HG03378 (cell line): ENCODE results near the gene LHPP.

Experiments
- ATAC-seq: cut with Tn5 transposase; IDR thresholded peaks from one replicate; pipeline ENCODE4 v1.9.1; 2021; ENCODE audit warnings: mild to moderate bottlenecking, moderate library complexity; ENCODE audit not compliant: unreplicated experiment

The LHPP gene

DNA sequence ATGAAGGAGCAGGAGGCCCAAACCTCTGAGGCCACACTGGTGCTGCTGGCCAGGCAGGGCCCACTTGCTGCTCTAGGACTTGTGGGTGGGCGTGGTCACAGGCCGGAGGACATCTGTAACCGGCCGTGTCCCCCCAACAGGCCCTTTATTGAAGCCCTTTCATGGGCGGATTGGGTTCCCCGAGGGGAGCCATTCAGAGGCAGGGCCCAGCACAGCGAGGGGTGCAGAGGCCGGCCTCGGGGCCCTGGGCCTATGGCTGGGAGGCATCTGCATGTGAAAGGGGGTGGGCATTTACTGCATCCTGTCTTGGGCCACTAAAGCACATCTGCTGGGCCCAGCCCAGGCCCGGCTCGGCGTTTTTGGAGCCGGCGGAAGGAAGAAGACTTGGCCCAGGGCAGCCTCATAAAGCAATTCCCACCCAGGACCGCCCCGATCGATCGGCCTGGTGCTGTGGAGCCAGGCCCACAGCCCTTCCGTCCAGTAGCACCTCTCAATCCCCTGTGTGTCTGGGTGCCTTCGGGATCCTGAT lies 8.4 kb downstream of the LHPP start:
- no peak for ATAC-seq

DNA sequence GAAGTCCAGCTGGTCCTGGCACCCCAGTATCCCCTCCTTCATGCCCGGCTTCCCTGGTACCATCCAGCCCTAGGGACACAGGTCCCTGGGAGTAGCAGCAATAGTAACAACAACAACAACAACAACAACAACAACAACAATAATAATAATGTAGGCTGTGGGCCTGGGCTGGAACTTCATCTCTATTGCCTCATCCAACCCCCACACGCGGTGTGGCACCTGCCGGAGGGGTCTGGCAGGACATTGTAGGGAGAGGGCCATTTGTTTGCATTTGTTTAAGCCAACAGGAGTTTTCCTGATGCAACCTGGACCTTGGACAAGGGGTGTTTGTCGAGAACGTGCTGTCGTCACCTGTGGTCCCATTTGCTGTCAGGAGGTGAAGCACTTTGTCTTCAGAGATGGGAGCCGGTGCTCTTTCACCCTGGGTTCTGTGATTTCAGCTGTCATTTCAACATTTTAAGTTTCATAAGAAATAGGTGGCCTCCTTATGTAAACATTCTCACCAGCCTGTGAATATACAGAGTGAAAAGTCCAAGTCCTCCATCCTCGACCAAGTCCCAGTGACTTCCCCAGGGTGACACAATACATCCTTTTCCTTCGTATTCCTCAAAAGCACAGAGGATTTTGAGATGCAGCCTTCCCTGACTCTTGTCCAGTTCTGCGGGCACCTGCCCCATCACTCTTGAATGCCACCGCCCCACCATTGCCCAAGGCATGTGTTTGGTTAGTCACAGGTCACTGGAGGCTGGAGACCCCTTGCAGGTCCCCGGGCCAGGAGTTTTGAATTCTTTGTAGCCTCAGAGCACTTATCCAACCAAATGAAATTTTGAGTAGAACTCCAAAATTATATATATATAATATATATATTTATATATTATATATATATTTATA lies 9.2 kb downstream of the LHPP start:
- no peak for ATAC-seq

DNA sequence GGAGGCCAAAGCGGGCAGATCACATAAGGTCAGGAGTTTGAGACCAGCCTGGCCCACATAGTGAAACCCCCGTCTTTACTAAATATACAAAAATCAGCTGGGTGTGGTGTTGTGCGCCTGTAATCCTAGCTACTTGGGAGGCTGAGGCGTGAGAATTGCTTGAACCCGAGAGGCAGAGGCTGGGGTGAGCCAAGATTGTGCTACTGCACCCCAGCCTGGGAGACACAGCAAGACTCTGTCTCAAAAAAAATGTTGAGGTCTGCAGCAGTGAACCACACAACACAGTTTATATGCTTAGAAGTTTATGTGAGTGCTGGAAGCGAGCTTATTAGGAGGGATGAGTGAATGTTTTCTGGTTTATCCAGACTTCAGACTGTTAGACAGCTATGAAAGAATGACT lies 10.4 kb downstream of the LHPP start:
- no peak for ATAC-seq

DNA sequence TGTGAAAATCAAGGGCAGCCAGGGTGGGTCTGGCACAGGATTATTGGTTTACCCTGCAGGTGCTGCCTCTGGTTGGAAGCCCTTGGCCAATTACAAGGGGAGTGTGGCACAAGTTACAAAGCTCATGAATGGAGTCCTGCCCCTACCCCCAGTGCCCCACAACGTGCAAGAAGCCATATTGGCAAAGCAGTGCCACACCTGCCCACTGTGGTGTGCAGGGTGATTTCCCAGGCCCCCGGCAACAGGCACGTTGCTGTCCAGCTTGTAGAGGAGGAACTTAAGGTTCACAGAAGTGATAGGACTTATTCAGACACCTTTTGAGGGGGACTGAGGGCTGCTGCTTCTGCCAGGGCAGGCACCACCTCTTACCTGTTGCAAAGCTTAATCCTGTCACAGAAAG lies 11.4 kb downstream of the LHPP start:
- no peak for ATAC-seq

DNA sequence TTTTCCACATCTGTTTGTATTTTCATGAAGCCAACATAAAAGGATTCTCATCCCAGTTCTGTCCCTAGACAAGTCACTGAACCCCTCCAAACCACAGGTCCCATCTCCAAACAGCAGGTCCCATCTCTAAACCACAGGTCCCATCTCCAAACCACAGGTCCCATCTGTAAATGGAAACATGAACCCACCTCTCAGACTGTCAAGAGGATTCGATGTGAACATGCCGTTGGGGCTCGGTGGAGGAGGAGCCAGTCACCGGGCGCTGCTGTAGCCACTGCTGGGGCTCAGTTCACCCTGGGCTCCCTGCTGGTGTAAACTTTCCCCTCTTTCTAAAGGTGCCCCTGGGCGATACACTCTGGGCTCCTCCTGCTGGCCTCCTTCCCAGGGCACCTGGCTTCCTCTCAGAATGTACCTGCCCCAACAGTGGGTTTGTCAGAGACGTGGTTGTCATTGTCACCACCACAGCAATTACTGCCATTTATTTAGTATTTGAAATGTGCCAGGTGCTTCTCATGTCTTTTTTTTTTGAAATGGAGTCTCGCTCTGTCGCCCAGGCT lies 13.0 kb downstream of the LHPP start:
- no peak for ATAC-seq

DNA sequence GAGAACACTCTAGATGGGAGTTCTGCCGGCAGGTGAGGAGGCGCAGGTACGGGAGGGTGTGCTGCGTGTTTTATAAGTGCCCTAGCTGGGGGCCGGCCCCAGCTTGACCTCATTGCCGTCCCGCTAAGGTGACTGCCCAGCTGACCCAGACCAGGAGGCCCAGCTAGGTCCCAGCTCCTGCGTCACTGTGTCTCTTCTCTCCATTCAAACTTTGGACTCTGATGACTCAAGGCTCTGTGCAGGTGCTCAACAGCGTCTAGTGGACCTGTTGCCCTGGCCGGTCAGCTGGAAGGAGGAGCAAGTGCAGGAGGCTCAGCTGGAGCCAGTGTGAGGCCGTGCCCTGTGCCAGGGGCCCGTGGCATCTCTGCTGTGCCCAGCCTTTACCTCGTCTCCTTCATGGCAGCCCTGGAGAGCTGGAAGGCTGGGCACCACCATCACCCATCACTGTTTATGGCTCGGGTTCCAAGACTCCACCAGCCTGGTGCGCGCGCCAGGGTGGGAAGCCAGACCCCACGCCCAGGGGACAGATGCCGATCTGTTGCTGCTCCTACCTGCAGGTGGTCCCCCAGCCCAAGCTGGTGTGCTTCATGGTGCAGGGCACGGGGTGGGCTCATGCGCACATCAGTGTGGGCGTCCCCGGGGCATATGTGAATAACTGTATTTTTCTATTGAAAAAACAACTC lies 14.6 kb downstream of the LHPP start:
- no peak for ATAC-seq

DNA sequence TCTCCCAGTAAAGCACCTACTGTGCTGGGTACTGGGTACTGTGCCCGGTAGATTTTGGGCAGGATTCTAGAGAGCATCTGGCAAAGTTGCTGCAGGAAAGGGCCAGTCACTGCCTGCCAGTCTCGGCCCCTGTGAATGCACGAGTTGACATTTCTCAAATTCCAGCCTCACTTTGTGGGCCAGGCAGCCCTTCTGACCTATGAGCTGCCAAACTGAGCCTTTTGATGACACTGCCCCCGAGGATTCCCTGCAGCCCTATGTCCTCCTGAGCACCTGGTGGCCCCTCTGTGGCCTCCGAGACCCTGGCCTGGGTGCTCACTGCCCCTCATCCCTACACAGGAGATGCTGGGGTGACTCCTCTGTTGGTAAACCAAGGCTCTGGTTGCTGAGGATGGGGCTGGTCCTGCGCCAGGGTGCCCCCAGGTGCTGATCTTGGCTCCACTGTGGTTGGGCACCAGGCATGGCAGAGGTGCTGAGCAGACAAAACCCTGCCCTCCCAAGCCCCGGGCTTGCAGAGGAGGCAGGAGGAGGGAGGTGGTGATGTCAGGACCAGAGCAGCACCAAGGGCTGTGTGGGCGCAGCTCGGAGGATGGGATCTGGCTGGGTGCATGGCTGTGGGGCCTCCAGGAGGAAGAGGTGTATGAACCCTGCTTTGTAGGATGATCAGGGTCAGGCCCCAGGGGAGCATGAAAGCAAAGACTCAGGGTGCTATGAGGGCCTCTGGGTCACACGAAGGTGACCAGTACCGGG lies 16.2 kb downstream of the LHPP start:
- ATAC-seq, result no peak

DNA sequence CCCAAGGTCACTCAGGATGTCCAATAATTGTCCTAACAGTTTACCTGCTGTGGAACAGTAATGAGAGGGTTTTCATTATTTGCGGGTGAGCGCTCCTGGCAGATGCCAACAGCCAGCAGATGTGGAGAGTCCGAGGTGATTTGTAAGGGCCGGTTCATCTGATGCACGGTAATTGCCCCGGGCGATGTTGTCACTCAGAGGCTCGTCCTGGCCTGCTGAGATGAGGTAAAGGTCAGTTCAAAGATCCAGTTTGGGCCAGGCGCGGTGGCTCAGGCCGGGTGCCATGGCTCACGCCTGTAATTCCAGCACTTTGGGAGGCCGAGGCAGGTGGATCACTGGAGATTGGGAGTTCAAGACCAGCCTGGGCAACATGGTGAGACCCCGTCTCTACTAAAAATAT lies 16.9 kb downstream of the LHPP start:
- no peak for ATAC-seq

DNA sequence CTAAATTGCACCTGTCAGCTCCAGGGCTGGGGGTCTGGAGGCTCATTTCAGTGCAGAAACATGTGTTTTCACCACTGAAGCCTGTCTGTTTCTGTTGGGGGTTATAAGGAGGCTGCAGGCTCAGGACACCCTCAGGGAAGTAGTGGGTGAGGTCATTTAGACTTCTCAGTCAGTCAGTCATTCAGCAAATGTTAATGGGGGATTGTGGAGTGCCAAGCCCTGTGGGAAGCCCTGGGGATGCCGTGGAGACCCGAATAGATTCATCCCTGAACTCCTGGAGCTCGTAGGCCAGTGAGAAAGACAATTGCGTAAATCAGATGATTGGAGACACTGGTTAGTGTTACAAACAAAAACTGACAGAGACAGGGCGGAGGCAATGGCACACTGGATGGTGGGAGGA lies 19.2 kb downstream of the LHPP start:
- no peak for ATAC-seq

DNA sequence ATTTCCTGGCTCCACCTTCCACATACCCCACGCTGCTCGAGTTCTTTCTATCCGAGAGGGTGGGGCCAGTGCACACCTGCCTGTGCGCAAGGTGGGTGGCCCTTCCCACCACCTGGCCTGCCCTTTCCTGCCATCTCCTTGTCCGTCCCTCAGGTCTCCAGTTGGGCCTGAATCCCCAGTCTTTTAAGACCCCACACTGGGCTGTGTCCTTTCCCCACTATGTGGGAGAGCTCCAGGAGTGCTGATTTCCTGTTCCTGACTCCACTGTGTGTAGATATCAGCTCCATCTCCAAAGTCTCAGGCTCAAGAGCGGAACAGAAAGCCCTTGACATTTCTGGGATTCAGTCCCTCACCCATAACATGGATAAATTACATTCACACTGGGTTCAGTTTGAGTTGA lies 20.1 kb downstream of the LHPP start:
- no peak for ATAC-seq

DNA sequence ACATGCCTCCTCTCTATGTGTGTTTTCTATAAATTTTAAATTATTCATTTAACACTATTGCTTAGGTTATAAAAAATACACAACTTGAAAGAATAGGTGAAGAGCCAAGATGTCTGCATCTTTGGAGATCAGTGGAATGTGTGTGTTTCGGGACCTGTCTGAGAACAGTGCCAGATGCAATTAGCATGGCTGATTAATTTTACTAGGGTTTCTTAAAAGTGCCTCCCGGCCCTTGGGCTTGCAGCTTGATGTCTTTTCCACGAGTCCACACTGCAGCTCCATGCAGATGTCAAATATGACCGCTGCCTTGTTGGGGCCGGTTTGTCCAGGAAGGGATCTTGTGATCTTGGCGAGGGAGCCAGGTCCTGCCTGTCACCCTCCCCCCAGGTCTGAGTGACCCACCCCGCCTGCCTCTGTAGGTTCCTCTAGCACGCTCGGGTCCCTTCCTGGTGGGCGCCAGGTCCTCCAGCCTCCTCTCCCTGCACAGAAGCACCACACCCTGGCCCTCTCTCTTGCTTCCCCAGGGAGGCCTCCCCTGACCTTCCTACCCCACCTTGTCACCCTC lies 20.7 kb downstream of the LHPP start:
- no peak for ATAC-seq

DNA sequence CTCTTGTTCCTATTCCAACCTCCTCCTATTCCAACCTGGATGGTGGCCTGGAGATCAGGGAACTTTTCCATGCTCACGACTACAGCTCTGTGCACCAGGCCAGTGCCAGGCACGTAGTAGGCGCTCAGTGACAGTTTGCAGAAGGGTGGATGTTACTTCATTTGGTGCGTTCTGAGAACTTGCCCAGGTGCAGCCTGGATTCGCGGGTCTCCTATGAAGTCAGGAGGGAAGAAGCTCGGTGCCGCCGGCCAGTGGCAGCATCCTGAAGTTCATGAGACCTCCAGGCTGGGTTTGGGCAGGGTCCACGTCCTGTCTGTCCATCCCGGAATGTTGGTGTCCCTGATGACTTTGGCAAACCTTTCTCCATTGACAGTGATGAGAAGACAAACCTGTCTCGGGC lies 21.3 kb downstream of the LHPP start:
- ATAC-seq, result no peak

DNA sequence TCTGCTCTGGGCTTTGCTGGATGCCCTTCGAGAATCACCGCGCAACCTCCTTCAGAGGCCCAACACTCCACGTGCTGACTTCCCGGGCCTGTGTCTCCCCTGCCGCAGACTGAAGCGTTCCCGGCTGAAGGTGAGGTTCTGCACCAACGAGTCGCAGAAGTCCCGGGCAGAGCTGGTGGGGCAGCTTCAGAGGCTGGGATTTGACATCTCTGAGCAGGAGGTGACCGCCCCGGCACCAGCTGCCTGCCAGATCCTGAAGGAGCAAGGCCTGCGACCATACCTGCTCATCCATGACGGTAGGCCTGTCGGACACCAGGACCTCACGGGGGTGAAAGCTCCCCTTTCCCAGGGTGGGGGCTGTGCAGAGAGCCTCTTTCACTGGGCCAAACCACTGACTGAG lies 22.4 kb downstream of the LHPP start:
- ATAC-seq, result no peak

DNA sequence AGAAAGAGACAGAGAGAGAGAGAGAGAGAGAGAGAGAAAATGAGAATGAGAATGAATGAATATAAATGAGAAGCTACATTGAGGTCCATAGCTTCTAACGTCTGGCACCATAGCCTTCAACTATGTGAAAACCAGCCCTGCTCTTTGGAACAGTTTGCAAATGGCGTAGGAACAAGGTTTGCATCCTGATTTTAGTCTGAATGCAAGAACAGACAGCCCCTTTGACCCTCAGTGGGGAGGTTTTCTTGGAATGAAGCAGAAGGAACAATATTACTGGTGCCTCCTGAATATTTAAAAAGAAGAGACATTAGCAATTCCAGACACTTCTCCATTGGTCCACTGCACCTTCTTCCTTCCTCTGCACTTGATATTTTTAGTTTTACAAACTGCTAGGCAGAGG lies 23.0 kb downstream of the LHPP start:
- ATAC-seq, result no peak

DNA sequence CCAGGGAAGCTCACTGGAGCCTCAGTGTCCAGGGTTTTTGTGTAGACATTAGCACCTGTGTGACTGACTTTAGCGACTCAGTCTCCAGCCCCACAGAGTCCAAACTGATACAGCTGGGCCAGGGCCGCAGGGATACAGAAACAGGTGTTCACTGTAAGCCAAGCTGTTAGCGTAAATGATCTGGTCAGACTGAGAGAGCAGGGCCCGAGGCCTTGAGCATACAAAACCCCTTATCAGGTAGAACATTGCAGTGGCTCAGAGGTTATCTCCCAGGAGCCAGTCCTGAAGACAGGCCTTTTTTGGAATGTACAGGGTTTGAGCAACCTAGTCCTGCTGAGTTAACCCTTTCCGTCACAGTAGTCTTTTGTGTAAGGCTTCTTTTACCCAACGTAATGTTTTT lies 25.0 kb downstream of the LHPP start:
- no peak for ATAC-seq

DNA sequence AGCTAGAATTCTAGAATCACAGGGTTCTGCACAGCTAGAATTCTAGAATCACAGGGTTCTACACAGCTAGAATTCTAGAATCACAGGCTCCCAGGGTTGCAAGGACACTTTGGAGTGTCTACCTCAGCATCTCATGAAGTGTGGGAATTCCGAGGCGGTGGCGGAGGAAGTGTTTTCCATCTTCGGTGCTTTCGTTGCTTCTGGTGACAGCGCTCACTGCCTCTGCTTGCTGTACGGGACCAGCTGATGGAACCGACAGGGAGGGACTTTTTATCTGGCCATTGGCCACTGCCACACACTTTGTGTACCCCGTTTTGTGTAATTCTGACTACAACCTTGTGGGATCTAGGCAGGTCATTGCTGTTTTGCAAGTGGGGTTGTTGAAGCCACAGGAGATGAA lies 29.5 kb downstream of the LHPP start:
- no peak for ATAC-seq

DNA sequence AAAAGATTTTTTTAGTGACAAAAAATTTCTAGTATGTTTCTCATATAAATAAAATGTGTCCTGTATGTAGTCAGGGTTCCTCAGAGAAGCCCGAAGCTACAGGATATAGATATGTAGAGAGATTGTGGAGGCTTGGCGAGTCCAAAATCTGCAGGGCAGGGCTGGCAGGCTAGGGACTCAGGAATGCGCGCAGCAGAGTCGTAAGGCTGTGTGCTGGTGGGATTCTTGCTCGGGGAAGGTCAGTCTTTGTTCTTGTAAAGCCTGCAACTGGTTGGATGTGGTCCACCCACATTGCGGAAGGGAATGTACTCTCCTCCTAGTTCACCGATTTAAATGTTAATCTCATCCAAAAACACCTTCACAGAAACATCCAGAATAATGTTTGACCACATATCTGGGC lies 30.6 kb downstream of the LHPP start:
- ATAC-seq, result no peak

DNA sequence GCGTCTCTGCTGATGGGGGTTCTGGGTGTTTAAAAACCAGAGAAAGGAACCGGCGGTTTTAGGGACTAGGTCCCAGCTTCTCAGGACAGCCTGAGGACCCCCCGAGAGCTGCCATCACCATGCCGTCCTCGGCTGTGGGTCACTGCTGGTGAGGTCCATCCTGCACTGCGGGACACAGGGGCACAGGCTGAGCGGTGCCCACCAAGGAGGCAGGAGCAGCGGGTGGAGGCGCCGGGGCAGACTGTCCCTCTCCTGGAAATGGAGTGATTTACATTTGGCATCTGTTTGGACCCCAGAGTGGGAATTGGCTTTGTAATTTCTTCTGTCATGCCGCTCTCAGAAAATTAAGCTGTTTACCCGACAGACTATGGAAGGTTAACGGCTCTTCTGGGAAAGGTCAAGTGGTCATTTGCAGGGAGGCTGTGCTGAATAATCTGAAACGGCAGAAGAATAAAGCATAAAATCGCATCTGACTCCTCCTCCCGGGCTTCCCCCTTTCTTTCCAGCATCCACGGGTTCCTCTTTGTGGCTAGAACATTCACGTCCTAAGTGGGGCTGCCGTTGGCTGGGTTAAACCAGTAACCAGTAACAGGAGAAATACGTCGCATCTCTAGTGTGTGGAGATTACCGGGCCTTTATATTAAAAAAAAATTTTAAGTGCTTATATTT lies 31.7 kb downstream of the LHPP start:
- ATAC-seq, result no peak

DNA sequence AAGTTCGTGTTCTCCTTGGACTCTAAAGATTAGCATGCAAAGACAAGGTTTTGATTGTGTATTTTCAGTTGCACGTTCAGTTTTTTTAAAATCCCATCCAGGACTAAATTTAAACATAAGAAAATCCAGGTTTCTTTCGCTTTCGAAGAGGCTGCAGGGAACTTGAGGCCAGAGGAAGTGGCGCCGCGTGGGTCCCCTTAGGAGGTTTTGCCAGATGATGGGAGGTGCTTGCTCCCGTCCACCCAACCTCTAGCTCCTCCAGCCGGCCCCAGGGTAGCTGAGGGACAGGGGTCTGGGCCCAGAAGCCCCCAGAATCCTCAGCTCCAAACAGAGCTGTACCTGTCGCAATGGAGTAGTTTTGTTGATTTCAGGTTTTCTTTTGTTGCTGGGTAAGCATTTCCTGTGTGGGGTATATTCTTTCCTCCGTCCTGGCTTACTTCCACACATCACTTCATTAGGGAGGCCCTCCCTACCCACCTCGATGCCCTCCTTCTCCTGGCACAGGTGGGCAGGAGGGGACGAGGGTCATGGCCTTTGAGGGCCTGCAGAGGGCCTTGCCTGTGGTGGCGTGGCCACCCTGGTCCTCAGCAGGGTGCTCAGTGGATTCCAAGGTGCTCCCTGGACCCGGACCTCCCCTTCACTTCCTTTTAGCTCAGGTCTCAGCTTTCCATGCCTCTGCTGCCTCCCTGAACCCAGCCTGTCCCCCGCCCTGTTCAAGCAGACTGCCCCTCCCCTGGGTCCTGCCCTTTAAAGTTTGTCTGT lies 32.6 kb downstream of the LHPP start:
- no peak for ATAC-seq

DNA sequence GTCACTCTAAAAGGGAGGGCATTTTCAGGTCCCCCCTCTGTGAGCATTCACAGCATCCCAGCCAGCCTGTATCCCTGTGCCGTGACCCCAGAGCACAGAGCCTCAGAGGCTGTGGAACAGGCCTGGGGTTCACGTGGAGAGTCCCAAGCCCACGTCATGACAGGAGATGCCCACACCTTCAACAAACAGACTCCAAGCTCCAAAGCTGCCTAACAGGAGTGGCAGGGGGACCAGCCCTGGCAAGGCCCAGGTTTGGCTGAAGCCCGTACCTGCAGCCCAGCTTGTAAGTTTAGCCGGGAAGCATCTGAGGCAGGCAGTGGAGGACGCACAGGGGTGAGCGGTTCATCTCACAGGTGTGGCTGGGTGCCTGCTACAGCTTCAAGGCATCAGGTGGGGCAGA lies 33.5 kb downstream of the LHPP start:
- ATAC-seq, result no peak
